IMR-90 (cell line): ENCODE data around the gene NHEJ1.

Experiments
- CEBPB ChIP-seq: IDR thresholded peaks from 2 replicates; pipeline ENCODE4 v1.6.1; 2012; ENCODE audit warnings: low read depth, low read length, improper control_type of control experiment
- CTCF ChIP-seq: conservative IDR thresholded peaks from 2 replicates; pipeline ENCODE4 v1.5.1; 2012; ENCODE audit warnings: mild to moderate bottlenecking, low read depth, low read length, improper control_type of control experiment
- FOS ChIP-seq: fragments of 150-350 bp; IDR thresholded peaks from 2 replicates; pipeline ENCODE4 v1.6.1; 2016; ENCODE audit warnings: low read depth, low read length
- MAFK ChIP-seq: IDR thresholded peaks from 2 replicates; pipeline ENCODE4 v1.6.1; 2012; ENCODE audit warnings: low read depth, low read length, improper control_type of control experiment
- MXI1 ChIP-seq: IDR thresholded peaks from 2 replicates; pipeline ENCODE4 v1.6.1; 2012; ENCODE audit warnings: low read depth, mild to moderate bottlenecking, low read length, moderate library complexity, borderline replicate concordance
- NFE2L2 ChIP-seq: fragments of 150-350 bp; IDR thresholded peaks from 2 replicates; pipeline ENCODE4 v1.6.1; 2016; ENCODE audit warnings: low read depth, mild to moderate bottlenecking, low read length
- POLR2A ChIP-seq: IDR thresholded peaks from 2 replicates; pipeline ENCODE4 v1.6.1; 2012; ENCODE audit warnings: mild to moderate bottlenecking, low read depth, low read length
- RAD21 ChIP-seq: IDR thresholded peaks from 2 replicates; pipeline ENCODE4 v1.6.1; 2012; ENCODE audit warnings: low read length, improper control_type of control experiment
- RCOR1 ChIP-seq: IDR thresholded peaks from 2 replicates; pipeline ENCODE4 v1.6.1; 2012; ENCODE audit warnings: mild to moderate bottlenecking, low read length, improper control_type of control experiment; ENCODE audit not compliant: insufficient replicate concordance
- RFX5 ChIP-seq: IDR thresholded peaks from 2 replicates; pipeline ENCODE4 v1.8.0; 2012; ENCODE audit warnings: low read depth, mild to moderate bottlenecking, low read length, moderate library complexity
- SMC3 ChIP-seq: fragments of 150-350 bp; IDR thresholded peaks from 2 replicates; pipeline ENCODE4 v1.6.1; 2016; ENCODE audit warnings: low read depth, mild to moderate bottlenecking, antibody characterized with exemption, low read length, moderate library complexity
- USF2 ChIP-seq: fragments of 150-350 bp; IDR thresholded peaks from 2 replicates; pipeline ENCODE4 v1.6.1; 2017; ENCODE audit warnings: mild to moderate bottlenecking, antibody characterized with exemption, low read length, low read depth

GRCh38 chr2:219122202-219122980 lies 38.2 kb downstream of the NHEJ1 start:
- TF ChIP-seq CTCF (no peak), POLR2A (no peak), RAD21 (no peak), MAFK (no peak), SMC3 (no peak), RCOR1 (no peak), FOS (no peak), USF2 (no peak), MXI1 (no peak), RFX5 (no peak), NFE2L2 (no peak), CEBPB (no peak)
